Measurements from ENCODE around the gene EYA2. TPM values are rescaled to one million over a fixed set of nuclear protein-coding genes. Genes with fewer than 3 reads are reported as not detected.
"Not testable (repeated sequence)": the region's sequence is repeated elsewhere in the genome, so short reads cannot be mapped to it uniquely, and the experiment has no call there.

The EYA2 gene
- total RNA-seq, 1 donor from 2014 or later = 8.1 TPM

- peaks cover 14% of the 10 kb centered on the region for H3K9me3 Mint-ChIP-seq
- TF ChIP-seq CTCF (conservative IDR thresholded peaks at IDR 0.05) = no peak
- peaks cover 4% of the 10 kb centered on the region for H3K4me1 Mint-ChIP-seq (ENCODE audit: unreplicated experiment)
- H3K4me3 Mint-ChIP-seq = no peak overlapping the region
- H3K36me3 Mint-ChIP-seq = no peaks in the 10 kb centered on the region
- no peak overlapping the region for H3K27ac Mint-ChIP-seq
- H3K27me3 Mint-ChIP-seq = peaks cover 9% of the 10 kb centered on the region
- DNase-seq (ENCODE audit: extremely low spot score, unreplicated experiment) = no peak
Measured at GRCh38 chr20:46870041-46870440, 24.6 kb upstream of the EYA2 start.

GRCh38 chr20:46872328-46873211 is 22.1 kb upstream of the EYA2 start:
- Mint-ChIP-seq H3K4me3 (no peak overlapping the region), H3K36me3 (no peaks in the 10 kb centered on the region), H3K27ac (no peak overlapping the region), H3K27me3 (peaks cover 3% of the 10 kb centered on the region), H3K9me3 (peaks cover 14% of the 10 kb centered on the region), H3K4me1 (ENCODE audit: unreplicated experiment) (peaks cover 4% of the 10 kb centered on the region)
- no peak for DNase-seq (ENCODE audit: extremely low spot score, unreplicated experiment)
- TF ChIP-seq CTCF (conservative IDR thresholded peaks at IDR 0.05) = no peak

- no peaks in the 10 kb centered on the region for H3K27me3 Mint-ChIP-seq
- H3K36me3 Mint-ChIP-seq = no peaks in the 10 kb centered on the region
- no peak overlapping the region for H3K4me3 Mint-ChIP-seq
- H3K27ac Mint-ChIP-seq = no peak overlapping the region
- DNase-seq (ENCODE audit: extremely low spot score, unreplicated experiment) = no peak
- peaks cover 4% of the 10 kb centered on the region for H3K4me1 Mint-ChIP-seq (ENCODE audit: unreplicated experiment)
- H3K9me3 Mint-ChIP-seq = peaks cover 5% of the 10 kb centered on the region
- no peak for TF ChIP-seq CTCF (conservative IDR thresholded peaks at IDR 0.05)
Measured at GRCh38 chr20:46875059-46875458, 19.6 kb upstream of the EYA2 start.

- no peak for TF ChIP-seq CTCF (conservative IDR thresholded peaks at IDR 0.05)
- Mint-ChIP-seq H3K4me3 (no peak overlapping the region), H3K27me3 (peaks cover 7% of the 10 kb centered on the region), H3K9me3 (no peaks in the 10 kb centered on the region), H3K27ac (no peak overlapping the region), H3K36me3 (no peaks in the 10 kb centered on the region), H3K4me1 (ENCODE audit: unreplicated experiment) (peaks cover 11% of the 10 kb centered on the region)
- DNase-seq (ENCODE audit: extremely low spot score, unreplicated experiment) = no peak
Measured at GRCh38 chr20:46879386-46879785, 15.3 kb upstream of the EYA2 start.

- H3K9me3 Mint-ChIP-seq; H3K36me3 Mint-ChIP-seq; H3K27me3 Mint-ChIP-seq; DNase-seq (ENCODE audit: extremely low spot score, unreplicated experiment); H3K27ac Mint-ChIP-seq; H3K4me3 Mint-ChIP-seq: not testable (repeated sequence)
- peaks cover 11% of the 10 kb centered on the region for H3K4me1 Mint-ChIP-seq (ENCODE audit: unreplicated experiment)
Measured at GRCh38 chr20:46879963-46880362, 14.7 kb upstream of the EYA2 start.

GRCh38 chr20:46883892-46884291 is 10.8 kb upstream of the EYA2 start:
- no peak overlapping the region for H3K4me3 Mint-ChIP-seq
- peaks cover 16% of the 10 kb centered on the region for H3K27me3 Mint-ChIP-seq
- H3K9me3 Mint-ChIP-seq = no peaks in the 10 kb centered on the region
- H3K4me1 Mint-ChIP-seq (ENCODE audit: unreplicated experiment) = peaks cover 11% of the 10 kb centered on the region
- no peak overlapping the region for H3K27ac Mint-ChIP-seq
- no peaks in the 10 kb centered on the region for H3K36me3 Mint-ChIP-seq
- DNase-seq (ENCODE audit: extremely low spot score, unreplicated experiment) = no peak
- TF ChIP-seq CTCF (conservative IDR thresholded peaks at IDR 0.05) = no peak

All from type B pancreatic cell (in vitro differentiated cells).